HepG2 (cell line): ENCODE results near the gene SOCS7. TPM values are rescaled to one million over a fixed set of nuclear protein-coding genes. Genes with fewer than 3 reads are reported as not detected.

Source experiments
- EED ChIP-seq: sonication (generic); formaldehyde crosslinking; IDR thresholded peaks from 2 replicates; pipeline ENCODE4 v1.5.0; 2020; ENCODE audit warnings: mild to moderate bottlenecking, missing genetic modification reagents
- KDM5B ChIP-seq: sonication (generic); formaldehyde crosslinking; IDR thresholded peaks from 2 replicates; pipeline ENCODE4 v1.4.0; 2020; ENCODE audit warnings: missing genetic modification reagents, mild to moderate bottlenecking, borderline replicate concordance
- STAT6 ChIP-seq: sonication (generic); formaldehyde crosslinking; IDR thresholded peaks from 2 replicates; pipeline ENCODE4 v1.4.0; 2020; ENCODE audit warnings: missing genetic modification reagents, mild to moderate bottlenecking, borderline replicate concordance
- TARDBP ChIP-seq: sonication (generic); formaldehyde crosslinking; IDR thresholded peaks from 2 replicates; pipeline ENCODE4 v1.8.0; 2022; ENCODE audit warnings: mild to moderate bottlenecking, missing genetic modification reagents
- THAP9 ChIP-seq: sonication (generic); formaldehyde crosslinking; IDR thresholded peaks from 2 replicates; pipeline ENCODE4; 2020; ENCODE audit warnings: missing genetic modification reagents, mild to moderate bottlenecking, borderline replicate concordance
- ZBTB37 ChIP-seq: sonication (generic); formaldehyde crosslinking; IDR thresholded peaks from 2 replicates; pipeline ENCODE4 v1.4.0; 2020; ENCODE audit warnings: mild to moderate bottlenecking, missing genetic modification reagents
- ZNF232 ChIP-seq: sonication (generic); formaldehyde crosslinking; IDR thresholded peaks from 2 replicates; pipeline ENCODE4 v1.4.0; 2020; ENCODE audit warnings: missing genetic modification reagents, borderline replicate concordance
- ZNF512 ChIP-seq: sonication (generic); formaldehyde crosslinking; IDR thresholded peaks from 2 replicates; pipeline ENCODE4 v1.4.0; 2020; ENCODE audit warnings: mild to moderate bottlenecking, missing genetic modification reagents
- ZNF646 ChIP-seq: sonication (generic); formaldehyde crosslinking; IDR thresholded peaks from 2 replicates; pipeline ENCODE4 v1.9.0; 2021; ENCODE audit warnings: mild to moderate bottlenecking, missing genetic modification reagents
- ZNF660 ChIP-seq: sonication (generic); formaldehyde crosslinking; IDR thresholded peaks from 2 replicates; pipeline ENCODE4 v1.5.1; 2020; ENCODE audit warnings: mild to moderate bottlenecking, low read depth, missing genetic modification reagents, borderline replicate concordance
- ZNF678 ChIP-seq: sonication (generic); formaldehyde crosslinking; IDR thresholded peaks from 2 replicates; pipeline ENCODE4 v1.4.0; 2020; ENCODE audit warnings: mild to moderate bottlenecking, missing genetic modification reagents
- ZNF768 ChIP-seq: sonication (generic); formaldehyde crosslinking; IDR thresholded peaks from 2 replicates; pipeline ENCODE4 v1.4.0; 2020; ENCODE audit warnings: missing genetic modification reagents
- polyA plus RNA-seq, 8 experiments: library from polyadenylated mRNA; depleted of rRNA in 3 of 8; stranded (reverse) in 7 of 8; unstranded in 1 of 8; fragments of >200 nt; fragmentation: Illumina TruSeq in 4 of 8; extraction: Trizol in 4 of 8; gene quantifications; 2 replicates each; pipeline versions ENCODE4 v1.2.1 to v1.2.3, GENCODE V29; 2011 to 2016; ENCODE audit warnings: low read depth in 4 of 8, missing spikeins in 1 of 8, mixed read lengths in 1 of 8; ENCODE audit not compliant: insufficient read depth in 1 of 8
- total RNA-seq, 5 experiments: library from RNA; depleted of rRNA; stranded (reverse); fragments of >200 nt; fragmentation: Illumina TruSeq; extraction: Trizol; gene quantifications; 2 replicates each; pipeline ENCODE4 v1.2.3, GENCODE V29; 2016; ENCODE audit warnings: low read depth in 1 of 5

Gene SOCS7
- total and polyA plus RNA-seq, 2 of the 13 experiments (the other 11 are each of a cell fraction or from before 2014, with no cell fraction given): 19.2 to 24.2 TPM

GRCh38 chr17:38427160-38427949, 75.7 kb downstream of the SOCS7 start (continued):
- TF ChIP-seq ZNF646 (CRISPR knock-in tag): no peak
- TF ChIP-seq THAP9 (CRISPR knock-in tag): no peak
- TF ChIP-seq ZNF512 (CRISPR knock-in tag): peak; percentile 27; the same call in 1 of the 2 replicates
- TF ChIP-seq ZBTB37 (CRISPR knock-in tag): no peak
- TF ChIP-seq EED (CRISPR knock-in tag): no peak
- no peak for TF ChIP-seq ZNF678 (CRISPR knock-in tag)
- no peak for TF ChIP-seq ZNF660 (CRISPR knock-in tag)
- peak; percentile 21; the same call in 1 of the 2 replicates for TF ChIP-seq KDM5B
- TF ChIP-seq ZNF768 (CRISPR knock-in tag): no peak
- no peak for TF ChIP-seq STAT6 (CRISPR knock-in tag)
- no peak for TF ChIP-seq ZNF232 (CRISPR knock-in tag)
- no peak for TF ChIP-seq TARDBP (CRISPR knock-in tag)
